Measurements from ENCODE around the gene AIRE.

DNA sequence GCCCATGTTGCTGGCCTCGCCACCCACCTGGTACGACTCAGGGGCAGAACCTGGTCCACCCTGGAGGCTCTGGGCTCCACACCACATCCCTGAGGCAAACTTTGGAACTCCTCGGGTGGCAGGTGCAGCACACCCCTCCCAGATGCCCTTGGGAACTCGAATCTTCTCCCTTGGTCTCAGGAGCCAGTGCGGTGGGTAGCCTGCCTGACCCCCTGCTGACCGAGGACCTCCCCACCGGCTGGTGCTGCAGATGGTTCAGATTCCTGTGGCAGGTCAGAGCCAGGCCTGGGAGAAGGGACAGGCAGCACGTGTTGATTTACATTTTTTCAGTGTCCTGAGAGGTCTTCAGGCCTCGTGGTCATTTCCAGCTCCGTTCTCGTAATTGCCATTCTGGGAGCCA lies 59.8 kb downstream of the AIRE start:
- TF ChIP-seq POLR2A (IDR thresholded peaks at IDR 0.05; ENCODE audit: low read length) (no peak), GATA1 (IDR thresholded peaks at IDR 0.05; ENCODE audit: low read depth, low read length) (no peak)
